AG09309 (cell line): ENCODE data around the gene FBN3.

Experiments used
- DNase-seq: peaks from one replicate; pipeline ENCODE4 v3.0.0-alpha.2; 2010; ENCODE audit warnings: low read depth
- H3K4me3 ChIP-seq: 2 replicates; pipeline ENCODE4 v1.5.1; 2011; ENCODE audit warnings: mild to moderate bottlenecking, low read depth, low read length, moderate library complexity; ENCODE audit not compliant: control insufficient read depth
- TF ChIP-seq, protein P1 (sequence below): IDR thresholded peaks from 2 replicates; pipeline ENCODE4 v1.5.1; 2011; ENCODE audit warnings: mild to moderate bottlenecking, low read depth, low read length, inconsistent platforms; ENCODE audit not compliant: insufficient read depth, control insufficient read depth; ENCODE audit errors: missing control alignments

Gene FBN3

DNA sequence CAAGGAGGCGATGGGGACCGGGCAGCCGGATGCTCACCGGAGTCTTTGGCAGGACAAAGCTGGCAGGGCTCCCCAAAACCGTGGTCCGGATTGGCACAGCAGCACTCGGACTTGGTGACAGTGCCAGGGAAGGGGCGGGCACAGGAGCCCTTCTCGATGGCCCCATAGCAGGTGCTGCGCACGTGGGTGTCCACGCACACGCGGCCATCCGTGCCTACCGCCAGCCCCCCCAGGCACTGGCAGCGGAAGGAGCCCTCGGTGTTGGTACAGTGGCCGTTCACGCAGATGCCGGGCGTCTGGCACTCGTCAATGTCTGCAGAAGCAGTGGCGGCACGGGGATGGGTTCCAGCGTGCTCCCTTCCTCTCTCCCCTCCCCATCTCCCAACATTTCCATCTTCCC lies 17.9 kb downstream of the FBN3 start:
- TF ChIP-seq, protein P1, sequence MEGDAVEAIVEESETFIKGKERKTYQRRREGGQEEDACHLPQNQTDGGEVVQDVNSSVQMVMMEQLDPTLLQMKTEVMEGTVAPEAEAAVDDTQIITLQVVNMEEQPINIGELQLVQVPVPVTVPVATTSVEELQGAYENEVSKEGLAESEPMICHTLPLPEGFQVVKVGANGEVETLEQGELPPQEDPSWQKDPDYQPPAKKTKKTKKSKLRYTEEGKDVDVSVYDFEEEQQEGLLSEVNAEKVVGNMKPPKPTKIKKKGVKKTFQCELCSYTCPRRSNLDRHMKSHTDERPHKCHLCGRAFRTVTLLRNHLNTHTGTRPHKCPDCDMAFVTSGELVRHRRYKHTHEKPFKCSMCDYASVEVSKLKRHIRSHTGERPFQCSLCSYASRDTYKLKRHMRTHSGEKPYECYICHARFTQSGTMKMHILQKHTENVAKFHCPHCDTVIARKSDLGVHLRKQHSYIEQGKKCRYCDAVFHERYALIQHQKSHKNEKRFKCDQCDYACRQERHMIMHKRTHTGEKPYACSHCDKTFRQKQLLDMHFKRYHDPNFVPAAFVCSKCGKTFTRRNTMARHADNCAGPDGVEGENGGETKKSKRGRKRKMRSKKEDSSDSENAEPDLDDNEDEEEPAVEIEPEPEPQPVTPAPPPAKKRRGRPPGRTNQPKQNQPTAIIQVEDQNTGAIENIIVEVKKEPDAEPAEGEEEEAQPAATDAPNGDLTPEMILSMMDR: no peak
- no peak for DNase-seq
- no peak overlapping the region for H3K4me3 ChIP-seq

DNA sequence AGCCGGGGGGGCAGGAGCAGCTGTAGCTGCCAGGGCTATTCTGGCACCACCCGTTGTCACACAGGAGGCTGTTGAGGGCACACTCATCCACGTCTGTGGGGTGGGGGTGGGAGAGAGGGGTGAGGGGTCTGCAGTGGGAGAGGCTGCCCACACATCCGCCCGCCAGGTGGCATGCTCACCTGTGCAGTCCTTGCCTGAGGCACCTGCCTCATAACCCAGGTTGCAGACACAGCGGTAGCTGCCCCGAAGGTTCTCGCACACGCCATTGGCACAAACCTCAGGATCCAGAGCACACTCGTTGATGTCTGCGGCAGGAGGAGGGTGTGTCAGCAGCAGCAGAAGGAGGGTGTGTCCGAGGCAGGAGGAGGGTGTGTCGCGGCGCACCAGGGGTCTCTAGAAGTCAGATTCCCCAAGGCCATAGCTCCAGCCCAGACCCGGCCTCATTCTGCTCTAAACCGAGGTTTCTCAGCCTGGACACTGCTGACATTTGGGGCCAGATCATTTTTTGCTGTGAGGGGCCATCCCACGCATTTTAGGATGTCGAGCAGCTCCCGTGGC lies 20.3 kb downstream of the FBN3 start:
- no peak overlapping the region for H3K4me3 ChIP-seq
- DNase-seq: no peak
- TF ChIP-seq, protein P1: no peak

DNA sequence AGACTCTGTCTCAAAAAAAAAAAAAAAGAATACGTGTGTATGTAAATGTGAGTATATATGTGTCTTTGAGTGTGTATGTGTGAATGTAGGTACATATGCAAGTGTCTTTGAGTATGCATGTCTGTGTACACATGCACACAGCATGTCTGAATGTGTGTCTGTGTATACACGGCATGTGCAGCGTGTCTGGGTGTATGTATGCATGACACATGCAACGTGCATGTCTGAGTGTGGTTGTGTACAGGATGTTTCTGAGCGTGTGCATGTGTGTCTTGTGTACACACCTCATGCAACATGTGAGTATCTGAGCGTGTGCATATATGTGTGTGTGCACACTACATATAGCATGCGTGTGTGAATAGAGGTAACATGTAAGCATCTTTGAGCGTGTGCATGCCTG lies 20.8 kb downstream of the FBN3 start:
- no peak for DNase-seq
- TF ChIP-seq, protein P1: no peak
- no peak overlapping the region for H3K4me3 ChIP-seq

DNA sequence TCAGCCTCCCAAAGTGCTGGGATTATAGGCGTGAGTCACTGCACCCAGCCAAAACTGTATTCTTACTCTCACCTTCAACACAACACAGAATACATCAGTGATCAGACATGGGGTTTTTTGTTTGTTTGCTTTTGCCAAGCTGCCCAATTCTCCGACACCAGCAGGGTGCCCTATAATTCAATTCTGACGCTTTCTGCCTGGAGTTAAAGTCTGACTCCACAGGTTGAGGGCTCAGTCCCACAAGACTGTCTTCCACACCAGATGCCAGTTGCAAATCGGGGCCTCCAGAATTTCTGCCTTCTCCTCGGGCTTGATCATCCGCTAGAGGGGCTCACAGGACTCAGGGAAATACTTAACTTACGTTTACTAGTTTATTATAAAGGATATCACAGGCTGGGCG lies 22.1 kb downstream of the FBN3 start:
- no peak overlapping the region for H3K4me3 ChIP-seq
- TF ChIP-seq, protein P1: no peak
- no peak for DNase-seq

DNA sequence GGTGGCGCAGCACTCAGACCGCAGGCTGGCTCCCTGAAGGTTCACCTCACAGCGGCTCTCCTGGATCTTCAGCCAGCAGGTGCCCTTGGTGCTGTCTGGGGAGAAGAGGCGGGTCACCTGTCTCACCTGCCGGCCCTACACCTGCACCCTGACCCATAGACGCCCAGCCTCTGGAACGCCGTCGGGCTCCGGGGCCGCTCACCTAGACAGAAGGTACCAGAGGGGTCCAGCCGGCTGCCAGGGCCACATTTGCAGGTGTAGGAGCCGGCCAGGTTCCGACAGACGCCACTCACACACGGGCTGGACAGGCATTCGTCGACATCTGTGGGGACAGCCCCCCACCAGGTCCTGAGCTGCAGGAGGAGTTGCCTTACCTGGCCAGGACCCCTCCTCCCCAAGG lies 22.9 kb downstream of the FBN3 start:
- H3K4me3 ChIP-seq: no peak overlapping the region
- TF ChIP-seq, protein P1: no peak
- no peak for DNase-seq

DNA sequence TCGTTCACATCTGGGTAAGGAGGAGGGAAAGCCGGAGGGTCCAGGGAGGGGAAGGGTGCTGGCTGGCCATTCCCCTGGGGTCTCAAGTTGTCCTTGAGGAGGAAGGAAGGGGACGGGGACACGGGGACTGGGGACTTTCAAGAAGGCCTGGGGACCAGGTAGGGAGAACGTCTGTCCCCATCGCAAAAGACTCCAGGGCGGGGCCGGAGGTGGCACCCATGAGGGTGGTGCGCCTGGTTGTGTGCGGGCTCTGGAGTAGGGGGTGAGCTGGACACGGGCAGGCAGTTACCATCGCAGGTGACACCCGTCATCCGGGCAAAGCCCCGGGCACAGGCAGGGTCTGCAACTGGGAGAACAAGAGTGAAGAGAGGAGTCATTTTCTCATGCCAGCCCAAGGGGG lies 23.4 kb downstream of the FBN3 start:
- no peak for DNase-seq

DNA sequence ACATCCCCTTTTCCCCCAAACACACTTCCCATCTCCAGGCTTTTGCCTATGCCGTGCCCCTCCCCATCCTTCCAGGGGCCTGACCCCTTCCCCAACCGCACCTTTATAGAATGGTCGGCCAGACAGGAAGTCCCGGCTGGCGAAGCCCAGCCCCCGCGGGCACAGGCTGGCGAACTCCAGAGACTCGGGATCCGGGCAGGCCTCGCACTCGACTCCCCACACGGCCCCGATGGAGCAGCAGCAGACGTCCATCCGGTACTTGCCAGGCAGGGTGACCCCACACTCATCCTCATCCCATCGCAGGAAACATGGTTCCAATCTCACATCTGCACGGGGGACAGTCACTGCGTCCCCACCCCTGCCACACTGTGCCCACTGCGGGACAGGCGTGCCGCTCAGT lies 25.7 kb downstream of the FBN3 start:
- DNase-seq: no peak
- no peak overlapping the region for H3K4me3 ChIP-seq
- TF ChIP-seq, protein P1: no peak

More for the DNA sequence above, 23.4 kb downstream of the FBN3 start:
- TF ChIP-seq, protein P1: no peak
- H3K4me3 ChIP-seq: no peak overlapping the region
